K562 (cell line): ENCODE data around the gene RET. TPM values are rescaled to one million over a fixed set of nuclear protein-coding genes. Genes with fewer than 3 reads are reported as not detected.

Experiments
- ATAC-seq: fragments of 200-7000 bp; cut with Tn5 transposase; 3 replicates; pipeline ENCODE4 v1.9.1; 2020; ENCODE audit warnings: moderate library complexity
- BruUV-seq: library from RNA; stranded (reverse); fragments of 400-500 nt; replicated peaks from 2 replicates; lab custom pipeline; 2021; lab: Mats Ljungman, UMichigan
- CTCF ChIA-PET: fragments of 300-600 bp; formaldehyde crosslinking; extraction: SDS; loops from one replicate; lab custom pipeline; 2021; ENCODE audit warnings: low intra/inter-chr PET ratio; lab: Yijun Ruan, JAX
- POLR2A ChIA-PET: fragments of 300-600, 350-650 bp; sonication (Branson Sonifier 250); formaldehyde crosslinking; extraction: SDS; loops from one replicate; lab custom pipeline; 2021; ENCODE audit warnings: antibody characterized with exemption, inconsistent platforms; lab: Yijun Ruan, JAX
- DNase-seq, 4 experiments: peaks; one replicate each; pipeline versions ENCODE4 v3.0.0 to v3.0.0-alpha.2; 2011 to 2018; ENCODE audit warnings: low spot score in 3 of 4, mixed read lengths in 3 of 4; ENCODE audit errors: extremely low read depth in 1 of 4
- FAIRE-seq: peaks from 2 replicates; lab custom pipeline; 2011; peaks lifted over from hg19 to GRCh38; lab: Jason Lieb, UNC
- H2AFZ ChIP-seq: 2 replicates; pipeline ENCODE4 v1.6.0; 2011; ENCODE audit warnings: low read depth, low read length, control low read depth, inconsistent platforms
- H3K27ac ChIP-seq: fragments of 200-600 bp; 3 replicates; pipeline ENCODE4 v1.8.0; 2011; ENCODE audit warnings: low read depth, mild to moderate bottlenecking, control low read depth, inconsistent platforms, low read length, moderate library complexity, mixed read lengths; ENCODE audit errors: extremely low read depth
- H3K27me3 ChIP-seq, 2 experiments: fragments of 300-600 bp in 1 of 2; 2 replicates in 1 of 2; 3 replicates in 1 of 2; pipeline versions ENCODE4 v1.6.0 to v1.8.0; 2011; ENCODE audit warnings: inconsistent platforms in 2 of 2, low read length in 2 of 2, mild to moderate bottlenecking in 1 of 2, mixed read lengths in 1 of 2, moderate library complexity in 1 of 2; ENCODE audit not compliant: control insufficient read depth in 2 of 2, insufficient read depth in 2 of 2
- H3K36me3 ChIP-seq: fragments of 300-600 bp; 3 replicates; pipeline ENCODE4 v1.8.0; 2011; ENCODE audit warnings: mild to moderate bottlenecking, low read length, inconsistent platforms; ENCODE audit not compliant: control insufficient read depth, insufficient read depth
- H3K4me1 ChIP-seq, 2 experiments: fragments of 200-600 bp in 1 of 2; replicated peaks in 1 of 2; 2 replicates in 1 of 2; 3 replicates in 1 of 2; pipeline versions ENCODE4 v1.5.1 to v1.8.0; 2011; ENCODE audit warnings: inconsistent platforms in 2 of 2, low read length in 2 of 2, mild to moderate bottlenecking in 1 of 2, mixed read lengths in 1 of 2, moderate library complexity in 1 of 2; ENCODE audit not compliant: control insufficient read depth in 2 of 2, insufficient read depth in 2 of 2
- H3K4me2 ChIP-seq: 2 replicates; pipeline ENCODE4 v1.6.1; 2011; ENCODE audit warnings: low read length, control low read depth, inconsistent platforms, mixed read lengths; ENCODE audit not compliant: insufficient read depth
- H3K4me3 ChIP-seq: fragments of 200-600 bp; sonication (generic), shearing (Covaris generic); 2 replicates; pipeline ENCODE4 v1.5.1; 2016; ENCODE audit warnings: control low read depth, inconsistent platforms
- H3K79me2 ChIP-seq: fragments of 200-600 bp; 3 replicates; pipeline ENCODE4 v1.8.0; 2011; ENCODE audit warnings: low read length, inconsistent platforms; ENCODE audit not compliant: control insufficient read depth, insufficient read depth
- H3K9ac ChIP-seq, 2 experiments: 2 replicates each; pipeline versions ENCODE4 v1.6.0 to v1.6.1; 2011; ENCODE audit warnings: low read depth in 2 of 2, low read length in 2 of 2, control low read depth in 1 of 2, inconsistent platforms in 1 of 2, mild to moderate bottlenecking in 1 of 2, mixed read lengths in 1 of 2; ENCODE audit not compliant: insufficient read depth in 1 of 2
- H3K9me1 ChIP-seq: one replicate; pipeline ENCODE4 v1.6.0; 2011; ENCODE audit warnings: inconsistent platforms, mild to moderate bottlenecking, low read length, moderate library complexity; ENCODE audit not compliant: control insufficient read depth, insufficient read depth
- H3K9me3 ChIP-seq: replicated peaks from 2 replicates; pipeline ENCODE4 v1.5.1; 2011; ENCODE audit warnings: low read depth, low read length, inconsistent platforms; ENCODE audit not compliant: control insufficient read depth, insufficient read depth
- H4K20me1 ChIP-seq: replicated peaks from 2 replicates; pipeline ENCODE4 v1.6.1; 2011; ENCODE audit warnings: low read length, inconsistent platforms, mixed read lengths; ENCODE audit not compliant: control insufficient read depth, insufficient read depth
- BHLHE40 ChIP-seq: IDR thresholded peaks from 2 replicates; pipeline ENCODE4 v1.6.1; 2011; ENCODE audit warnings: low read length, improper control_type of control experiment
- ESRRA ChIP-seq: fragments of 450-650 bp; IDR thresholded peaks from 2 replicates; pipeline ENCODE4 v1.6.1; 2014; ENCODE audit warnings: low read depth, mild to moderate bottlenecking, moderate library complexity, borderline replicate concordance
- FOXJ2 ChIP-seq: fragments of 200-800 bp; sonication (Bioruptor generic); IDR thresholded peaks from 2 replicates; pipeline ENCODE4 v1.6.1; 2016; ENCODE audit warnings: missing genetic modification characterization, missing compliant biosample characterization
- FUS ChIP-seq: fragments of 200-400 bp; formaldehyde crosslinking; optimal IDR thresholded peaks from 2 replicates; pipeline ENCODE3; 2017; ENCODE audit warnings: low read depth, low read length
- GTF3C2 ChIP-seq: IDR thresholded peaks from 3 replicates; pipeline ENCODE4 v1.6.1; 2011; ENCODE audit warnings: borderline replicate concordance, mild to moderate bottlenecking, moderate library complexity; ENCODE audit not compliant: insufficient read length; ENCODE audit errors: extremely low read depth
- HIVEP1 ChIP-seq: fragments of 250-450 bp; sonication (Bioruptor Pico); IDR thresholded peaks from 2 replicates; pipeline ENCODE4 v1.4.0; 2020; ENCODE audit warnings: mild to moderate bottlenecking
- KDM2B ChIP-seq: fragments of 250-450 bp; sonication (Bioruptor Pico); IDR thresholded peaks from 2 replicates; pipeline ENCODE4 v1.8.0; 2021; ENCODE audit warnings: mild to moderate bottlenecking, moderate library complexity
- NCOA1 ChIP-seq: fragments of 450-650 bp; IDR thresholded peaks from 2 replicates; pipeline ENCODE4 v1.6.1; 2016; ENCODE audit warnings: low read depth
- RBBP5 ChIP-seq: fragments of 200-600 bp; sonication (generic); IDR thresholded peaks from 2 replicates; pipeline ENCODE4 v1.6.1; 2012; ENCODE audit warnings: borderline replicate concordance, mild to moderate bottlenecking, low read length, control low read depth, inconsistent platforms; ENCODE audit not compliant: insufficient read depth, poor library complexity, severe bottlenecking
- SMAD1 ChIP-seq: fragments of 150-350 bp; IDR thresholded peaks from 2 replicates; pipeline ENCODE4 v1.6.1; 2014; ENCODE audit warnings: low read length, low read depth; ENCODE audit not compliant: partially characterized antibody
- SMAD3 ChIP-seq: fragments of 450-650 bp; formaldehyde crosslinking; conservative IDR thresholded peaks from 2 replicates; pipeline ENCODE4 v1.4.0; 2020; ENCODE audit warnings: mild to moderate bottlenecking
- TCF3 ChIP-seq: sonication (generic); formaldehyde crosslinking; IDR thresholded peaks from 2 replicates; pipeline ENCODE4 v1.4.0; 2020; ENCODE audit warnings: mild to moderate bottlenecking, missing genetic modification reagents
- TCF7 ChIP-seq: sonication (generic); IDR thresholded peaks from 2 replicates; pipeline ENCODE4 v1.6.1; 2016; ENCODE audit warnings: antibody characterized with exemption, borderline replicate concordance
- ZNF512 ChIP-seq: IDR thresholded peaks from 2 replicates; pipeline ENCODE4 v1.6.1; 2016; ENCODE audit warnings: missing genetic modification characterization, missing compliant biosample characterization
- ZNF655 ChIP-seq: fragments of 250-450 bp; sonication (Bioruptor Pico); IDR thresholded peaks from 2 replicates; pipeline ENCODE4 v1.5.0; 2021
- ZNF695 ChIP-seq: fragments of 450-650 bp; formaldehyde crosslinking; IDR thresholded peaks from 2 replicates; pipeline ENCODE4 v1.4.0; 2020; ENCODE audit warnings: mild to moderate bottlenecking, moderate library complexity
- WGBS: fragments of 100-300 bp; shearing (Covaris generic); methylation state at CpG from one replicate; pipeline ENCODE4 v1.1.6; 2016; ENCODE audit warnings: low coverage, mixed read lengths; ENCODE audit not compliant: insufficient coverage; ENCODE audit errors: missing lambda C conversion rate; 5-methylcytosine and 5-hydroxymethylcytosine counted together
- in situ Hi-C: fragments of 300-500 bp; cut with MboI; formaldehyde crosslinking; loops from 4 replicates; pipeline ENCODE4 v1.15.0; 2018; ENCODE audit warnings: inconsistent platforms, mixed read lengths
- intact Hi-C: fragments of 100-400 bp; cut with micrococcal nuclease; formaldehyde crosslinking; loops from 2 replicates; pipeline ENCODE4 v1.14.2; 2022
- polyA plus RNA-seq, 8 experiments: library from polyadenylated mRNA; depleted of rRNA in 4 of 8; stranded (reverse) in 5 of 8; unstranded in 3 of 8; fragments of >200 nt; fragmentation: Nextera tagmentation in 2 of 8; fragmentation: Illumina TruSeq in 1 of 8; extraction: Ambion mirVana in 2 of 8; extraction: Trizol in 1 of 8; gene quantifications; 2 replicates each; pipeline versions ENCODE4 v1.2.1 to v1.2.3, GENCODE V29; 2011 to 2014; ENCODE audit warnings: inconsistent platforms in 1 of 8, missing spikeins in 1 of 8
- total RNA-seq, 7 experiments: library from RNA; depleted of rRNA in 6 of 7; stranded (reverse); fragments of >200 nt in 6 of 7; fragmentation: Illumina TruSeq in 2 of 7; extraction: Trizol in 2 of 7; gene quantifications; 2 replicates each; pipeline versions ENCODE4 v1.2.1 to v1.2.3, GENCODE V29; 2011 to 2021; ENCODE audit warnings: low replicate concordance in 1 of 7

The RET gene
- total and polyA plus RNA-seq, 9 of the 15 experiments (the other 6 are each of a cell fraction or from before 2014, with no cell fraction given), result 0.04 to 0.05 TPM; not detected in 7

- intact Hi-C loops (no loop called here), in situ Hi-C loops (no loop called here)
- H3K36me3 ChIP-seq, result no peaks in the 10 kb centered on the region
- H2AFZ ChIP-seq, result no peak overlapping the region
- 0% methylated on average over 16 of the region's 16 CpGs for WGBS
- DNase-seq, result no peak
- H3K4me2 ChIP-seq, result no peak overlapping the region
- H3K4me3 ChIP-seq, result no peak overlapping the region
- H3K9me3 ChIP-seq, result no peaks in the 10 kb centered on the region
- peaks cover 2% of the 10 kb centered on the region for H3K9me1 ChIP-seq
- FAIRE-seq, result no peak
- H3K79me2 ChIP-seq, result no peaks in the 10 kb centered on the region
- CTCF ChIA-PET, result no interaction called here
- peaks cover 0 to 6% of the 10 kb centered on the region in 2 experiments; a peak in 1 of 5 replicates for H3K27me3 ChIP-seq
- H4K20me1 ChIP-seq, result no peaks in the 10 kb centered on the region
- BruUV-seq, result no TSS peak
- H3K4me1 ChIP-seq, result no peaks in the 10 kb centered on the region
- POLR2A ChIA-PET, result interaction anchor here (0.7 kb wide), 1 partner anchor 1082 kb away, joined by 3 read pairs; no protein-coding TSS in a partner anchor
- no peak for ATAC-seq
- no peak overlapping the region for H3K27ac ChIP-seq
- no peak overlapping the region for H3K9ac ChIP-seq
- TF ChIP-seq KDM2B (CRISPR knock-in tag) (no peak), ZNF695 (CRISPR knock-in tag) (no peak), FOXJ2 (tag) (no peak), RBBP5 (no peak), FUS (no peak), NCOA1 (no peak), SMAD1 (no peak), TCF3 (CRISPR knock-in tag) (no peak), BHLHE40 (no peak), GTF3C2 (no peak), ESRRA (no peak), TCF7 (no peak), SMAD3 (CRISPR knock-in tag) (no peak), HIVEP1 (CRISPR knock-in tag) (no peak), ZNF512 (no peak), ZNF655 (CRISPR knock-in tag) (no peak)
Measured at GRCh38 chr10:43036481-43037428, 40.1 kb upstream of the RET start.
